Myocyte (in vitro differentiated cells): ENCODE measurements around the gene RHBDL1. TPM values are rescaled to one million over a fixed set of nuclear protein-coding genes. Genes with fewer than 3 reads are reported as not detected.

ENCODE experiments used
- DNase-seq: peaks from one replicate; pipeline ENCODE4 v3.0.0-alpha.2; 2012; ENCODE audit warnings: low read depth
- polyA plus RNA-seq: library from polyadenylated mRNA; unstranded; fragments of >200 nt; gene quantifications from one replicate; pipeline ENCODE4 v1.2.1, GENCODE V29; 2012; ENCODE audit warnings: missing spikeins
- total RNA-seq: library from RNA; depleted of rRNA; stranded (reverse); fragments of >200 nt; gene quantifications from 2 replicates; pipeline ENCODE4 v1.2.3, GENCODE V29; 2014

Gene RHBDL1
- total RNA-seq: 1.5 and 1.6 TPM in 2 replicates
- 1.5 TPM for polyA plus RNA-seq

DNA sequence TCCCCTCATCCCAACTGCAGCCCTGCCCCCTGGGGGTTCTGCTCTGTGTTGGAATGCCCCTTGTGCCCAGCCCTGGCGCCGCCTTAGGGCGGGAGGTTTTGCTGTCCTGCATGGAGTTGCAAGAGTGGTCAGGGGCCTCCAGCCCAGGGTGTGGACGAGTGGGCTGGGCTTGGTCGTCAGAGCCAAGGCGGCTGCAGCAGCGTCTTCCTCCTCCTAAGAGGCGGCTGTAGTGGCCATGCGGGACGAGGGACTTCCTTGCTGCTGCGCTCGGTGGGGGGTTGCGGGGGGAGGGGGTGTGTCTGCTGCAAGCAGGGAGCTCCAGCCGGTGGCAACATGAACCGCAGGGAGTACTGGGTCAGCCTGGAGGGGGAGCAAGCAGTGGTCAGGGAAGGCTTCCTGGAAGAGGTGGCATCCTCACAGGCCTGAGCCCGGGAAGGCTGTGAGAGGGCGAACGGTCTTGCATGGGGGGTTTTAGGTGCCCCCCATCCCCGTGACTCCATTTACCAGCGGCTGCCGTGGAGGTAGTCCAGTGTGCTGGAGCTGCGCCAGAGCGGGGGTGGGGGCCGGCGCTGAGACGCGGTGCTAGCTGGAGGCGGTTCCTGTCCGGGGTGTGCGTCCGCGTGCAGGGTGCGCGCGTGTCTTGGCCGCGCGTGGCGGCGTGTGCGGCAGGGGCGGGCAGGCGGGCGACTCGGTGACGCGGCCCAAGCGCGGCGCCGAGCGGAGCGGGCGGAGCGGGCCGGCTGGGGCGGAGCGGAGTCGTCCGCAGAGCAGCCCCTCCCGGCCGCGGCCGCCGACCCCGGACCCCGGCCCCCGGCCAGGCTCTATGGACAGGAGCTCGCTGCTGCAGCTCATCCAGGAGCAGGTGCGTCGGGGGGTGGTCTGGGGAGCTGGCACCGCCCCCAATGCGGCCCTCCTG is at the start of gene RHBDL1:
RHBDL1 (plus strand) TSS at position 704 of the 916 bp plus-strand sequence; CDS start at position 824, 120 bp downstream.
- DNase-seq: peak; percentile 10

- DNase-seq: no peak
Measured at GRCh38 chr16:625977-626765, 49.3 kb upstream of the RHBDL1 start.

DNA sequence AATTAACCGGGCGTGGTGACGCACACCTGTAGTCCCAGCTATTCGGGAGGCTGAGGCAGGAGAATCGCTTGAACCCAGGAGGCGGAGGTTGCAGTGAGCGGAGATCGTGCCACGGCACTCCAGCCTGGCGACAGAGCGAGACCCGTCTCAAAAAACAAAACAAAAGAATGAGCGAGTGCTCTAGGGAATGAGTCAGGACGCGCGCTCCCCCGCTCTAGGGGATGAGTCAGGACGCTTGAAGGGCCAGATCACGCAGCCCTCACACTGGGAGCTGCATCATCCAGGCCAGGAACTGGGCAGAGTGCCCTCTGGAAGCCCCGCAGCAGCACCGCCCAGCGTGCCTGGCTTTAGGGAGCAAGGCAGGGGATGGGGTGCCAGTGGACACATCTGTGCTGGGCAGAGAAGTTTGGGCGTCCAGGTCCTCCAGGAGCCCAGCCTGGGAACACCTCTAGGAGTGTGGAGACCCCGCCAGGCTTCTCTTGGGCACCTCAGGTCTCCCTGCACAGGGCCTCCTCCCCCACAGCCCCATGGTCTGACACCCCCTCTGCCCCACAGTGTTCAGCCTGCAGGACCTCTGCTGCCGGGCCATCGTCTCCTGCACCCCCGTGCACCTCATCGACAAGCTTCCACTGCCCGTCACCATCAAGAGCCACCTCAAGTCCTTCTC is 48.6 kb upstream of the RHBDL1 start:
- peak; percentile 97 for DNase-seq

DNA sequence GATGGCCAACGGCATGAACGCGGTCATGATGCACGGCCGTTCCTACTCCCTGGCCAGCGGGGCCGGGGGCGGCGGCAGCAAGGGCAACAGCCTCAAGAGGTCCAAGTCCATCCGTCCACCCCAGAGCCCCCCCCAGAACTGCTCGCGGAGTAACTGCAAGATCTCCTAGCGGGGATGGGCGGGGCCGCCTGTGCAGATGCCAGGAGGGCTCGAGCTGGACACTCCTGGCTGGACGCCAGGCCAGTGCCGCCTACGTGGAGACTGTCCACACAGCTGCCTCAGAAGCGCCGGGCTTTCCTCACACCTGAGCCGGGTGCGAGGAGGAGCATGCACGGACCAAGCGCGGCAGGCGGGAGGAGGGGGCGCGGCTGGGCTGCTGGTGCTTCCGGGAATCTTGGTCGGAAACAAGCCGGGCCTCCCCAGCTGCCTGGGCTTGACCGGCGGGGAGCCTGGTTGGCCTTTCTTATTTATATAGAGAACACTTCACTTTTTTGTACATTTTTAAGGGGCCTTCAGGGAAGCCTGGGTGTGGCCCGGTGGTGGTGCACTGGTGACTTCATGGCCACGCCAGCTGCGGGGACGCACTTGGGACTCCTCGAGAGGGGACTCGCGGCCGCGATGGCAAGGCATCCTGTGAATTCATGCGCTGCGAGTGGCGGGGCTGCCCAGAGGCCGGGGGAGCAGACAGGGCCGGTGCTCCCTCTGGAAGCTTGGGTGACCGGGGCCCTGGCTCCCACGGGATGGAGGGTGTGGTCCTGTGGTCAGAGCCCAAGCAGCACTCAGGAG is 47.8 kb upstream of the RHBDL1 start:
- peak; percentile 72 for DNase-seq

GRCh38 chr16:628321-629061 is 47.0 kb upstream of the RHBDL1 start:
- DNase-seq: no peak

- peak; percentile 80 for DNase-seq
Measured at GRCh38 chr16:629185-629832, 46.2 kb upstream of the RHBDL1 start.

- no peak for DNase-seq
Measured at GRCh38 chr16:629833-630248, 45.6 kb upstream of the RHBDL1 start.

- no peak for DNase-seq
Measured at GRCh38 chr16:630249-630814, 45.1 kb upstream of the RHBDL1 start.

DNA sequence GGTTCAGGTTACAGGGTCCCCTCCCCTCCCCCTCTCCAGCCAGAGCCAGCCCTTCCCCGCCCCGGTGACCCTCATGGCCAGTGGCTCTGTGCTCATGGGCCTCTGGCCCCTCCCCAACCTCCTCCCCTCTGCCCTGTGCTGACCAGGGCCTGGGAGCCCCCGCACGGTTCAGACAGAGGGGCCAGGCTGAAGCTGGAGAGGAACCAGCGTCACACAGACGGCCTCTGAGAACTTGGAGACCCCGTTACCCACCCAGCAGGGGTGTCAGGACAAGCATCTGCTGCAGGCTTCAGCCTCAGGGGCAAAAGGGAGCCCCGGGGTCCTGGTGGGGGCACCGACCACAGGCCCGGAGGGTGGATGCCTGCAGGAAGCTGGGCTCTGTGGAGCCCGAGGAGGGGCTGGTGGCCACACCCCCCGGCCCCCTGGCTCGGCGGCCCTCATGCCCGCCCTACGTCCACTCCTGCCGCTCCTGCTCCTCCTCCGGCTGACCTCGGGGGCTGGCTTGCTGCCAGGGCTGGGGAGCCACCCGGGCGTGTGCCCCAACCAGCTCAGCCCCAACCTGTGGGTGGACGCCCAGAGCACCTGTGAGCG is 44.6 kb upstream of the RHBDL1 start, which contains the start of gene WFIKKN1:
WFIKKN1 (plus strand) TSS at position 171 of the 591 bp plus-strand sequence; CDS start at position 440, 269 bp downstream.
- no peak for DNase-seq

- DNase-seq: no peak
Measured at GRCh38 chr16:631808-632358, 43.6 kb upstream of the RHBDL1 start.

GRCh38 chr16:632486-633335 is 42.8 kb upstream of the RHBDL1 start:
- DNase-seq: no peak

GRCh38 chr16:633336-634050 is 42.0 kb upstream of the RHBDL1 start:
- DNase-seq: no peak

DNA sequence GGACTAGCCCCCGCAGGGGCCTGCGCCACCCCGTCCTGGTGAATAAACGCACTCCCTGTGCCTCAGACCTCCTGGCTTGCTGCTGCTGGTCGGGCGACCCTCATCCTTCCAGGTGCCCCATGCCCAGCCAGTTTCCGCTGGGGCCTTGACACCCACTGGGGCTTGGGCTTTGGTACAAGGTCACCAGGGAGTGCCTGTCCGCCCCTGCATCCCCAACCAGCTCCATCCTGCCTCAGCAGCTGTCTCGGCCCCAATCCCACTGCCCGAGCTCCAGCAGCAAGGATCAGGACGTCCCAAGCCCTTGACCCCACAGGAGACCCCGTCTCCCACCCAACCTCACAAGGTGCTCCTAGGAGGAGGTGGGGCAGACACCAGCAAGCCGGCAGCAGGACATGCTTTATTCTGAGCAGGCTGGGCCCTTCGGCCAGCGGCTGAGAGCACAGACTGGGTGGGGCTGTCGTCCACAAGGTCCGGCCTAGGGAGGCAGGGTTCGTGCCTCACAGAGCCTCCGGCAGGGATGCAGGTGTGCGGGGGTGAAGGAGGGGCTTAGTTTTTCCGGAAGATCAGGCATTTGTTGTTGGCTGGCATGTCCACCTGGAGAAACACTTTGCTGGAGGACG is 41.3 kb upstream of the RHBDL1 start:
- DNase-seq: no peak

- DNase-seq: no peak
Measured at GRCh38 chr16:634996-635395, 40.5 kb upstream of the RHBDL1 start.

DNA sequence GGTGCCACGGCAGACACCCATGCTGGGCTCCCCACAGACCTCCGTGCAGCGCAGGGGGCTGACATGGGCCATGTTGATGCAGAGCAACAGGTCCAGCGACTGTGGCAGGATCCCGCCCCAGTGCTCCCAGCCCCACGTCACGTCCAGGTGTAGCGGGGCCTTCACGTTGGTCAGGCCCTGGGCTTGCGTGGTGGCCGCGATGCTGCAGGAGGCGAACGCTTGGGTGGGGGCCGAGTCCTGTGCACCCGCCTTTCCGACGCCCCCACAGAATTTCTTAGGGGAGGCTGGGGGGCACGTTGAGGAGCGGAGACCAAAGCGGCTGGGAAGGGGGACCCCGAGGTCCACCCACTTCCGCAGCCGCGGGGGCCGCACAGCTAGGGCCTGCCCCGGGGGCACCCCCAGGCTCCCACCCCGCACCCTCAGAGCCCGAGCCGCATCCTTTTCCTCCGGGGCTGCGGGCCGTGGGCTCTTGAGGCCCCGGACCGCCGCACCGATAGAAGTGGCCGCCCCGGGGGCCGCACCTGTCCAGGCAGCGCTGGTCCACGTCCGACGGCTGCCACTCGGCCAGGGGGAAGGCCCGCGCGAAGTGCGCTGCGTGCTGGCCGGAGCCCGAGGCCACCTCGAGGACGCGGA is 39.8 kb upstream of the RHBDL1 start:
- no peak for DNase-seq
